Activated T-helper 17 cell treated with anti-CD3 and anti-CD28 coated beads, Interleukin-2, amount 50 U/mL, for 72 hours (primary cell): ENCODE measurements around the gene PLB1. TPM values are rescaled to one million over a fixed set of nuclear protein-coding genes. Genes with fewer than 3 reads are reported as not detected.

Source experiments
- ATAC-seq: fragments of 150-1000 bp; cut with Tn5 transposase; replicated peaks from 2 replicates; pipeline ENCODE4 v1.10.0; 2021; ENCODE audit warnings: mild to moderate bottlenecking, moderate library complexity
- H3K27ac Mint-ChIP-seq: one replicate; pipeline ENCODE4 v1.8.0; 2022; ENCODE audit warnings: mixed read lengths
- H3K27me3 Mint-ChIP-seq: one replicate; pipeline ENCODE4 v1.8.0; 2022; ENCODE audit warnings: mixed read lengths
- H3K36me3 Mint-ChIP-seq: one replicate; pipeline ENCODE4 v1.8.0; 2022; ENCODE audit warnings: low read depth, mild to moderate bottlenecking, mixed read lengths
- H3K4me1 Mint-ChIP-seq: one replicate; pipeline ENCODE4 v1.8.0; 2022; ENCODE audit warnings: mixed read lengths
- H3K4me3 Mint-ChIP-seq: one replicate; pipeline ENCODE4 v1.8.0; 2022; ENCODE audit warnings: mild to moderate bottlenecking, mixed read lengths
- H3K9me3 Mint-ChIP-seq: one replicate; pipeline ENCODE4 v1.8.0; 2022; ENCODE audit warnings: mixed read lengths
- total RNA-seq, 2 donors: library from RNA; stranded (reverse); gene quantifications; one replicate each; pipeline ENCODE4 v1.2.3, GENCODE V29; 2022

Gene PLB1
- total RNA-seq, 2 donors from 2014 or later = 0.61 to 0.90 TPM

- no peak for ATAC-seq
- H3K27me3 Mint-ChIP-seq = no peaks in the 10 kb centered on the region
- H3K4me1 Mint-ChIP-seq = peaks cover 27% of the 10 kb centered on the region
- peak overlapping the region; percentile 71 for H3K4me3 Mint-ChIP-seq
- no peaks in the 10 kb centered on the region for H3K9me3 Mint-ChIP-seq
- peak overlapping the region; percentile 82 for H3K27ac Mint-ChIP-seq
- no peaks in the 10 kb centered on the region for H3K36me3 Mint-ChIP-seq
Measured at GRCh38 chr2:28648671-28649395, 153.0 kb downstream of the PLB1 start.

- Mint-ChIP-seq H3K27ac (peak overlapping the region; percentile 82), H3K4me1 (peaks cover 27% of the 10 kb centered on the region), H3K36me3 (no peaks in the 10 kb centered on the region), H3K4me3 (peak overlapping the region; percentile 71), H3K27me3 (no peaks in the 10 kb centered on the region), H3K9me3 (no peaks in the 10 kb centered on the region)
- ATAC-seq = peak; percentile 99
Measured at GRCh38 chr2:28649481-28650265, 153.8 kb downstream of the PLB1 start.

- ATAC-seq = no peak
- Mint-ChIP-seq H3K4me1 (peaks cover 27% of the 10 kb centered on the region), H3K27ac (peak overlapping the region; percentile 82)
Measured at GRCh38 chr2:28650266-28650584, 154.4 kb downstream of the PLB1 start.

GRCh38 chr2:28652217-28652616, 156.4 kb downstream of the PLB1 start:
- no peak for ATAC-seq
- Mint-ChIP-seq H3K27me3 (no peaks in the 10 kb centered on the region), H3K4me1 (peaks cover 37% of the 10 kb centered on the region)

More at GRCh38 chr2:28650266-28650584, 154.4 kb downstream of the PLB1 start:
- Mint-ChIP-seq H3K4me3 (peak overlapping the region; percentile 71), H3K36me3 (no peaks in the 10 kb centered on the region), H3K27me3 (no peaks in the 10 kb centered on the region), H3K9me3 (no peaks in the 10 kb centered on the region)

GRCh38 chr2:28653892-28654662, 158.2 kb downstream of the PLB1 start:
- no peaks in the 10 kb centered on the region for H3K9me3 Mint-ChIP-seq
- H3K4me1 Mint-ChIP-seq = peaks cover 33% of the 10 kb centered on the region
- no peak overlapping the region for H3K4me3 Mint-ChIP-seq
- no peaks in the 10 kb centered on the region for H3K36me3 Mint-ChIP-seq
- no peaks in the 10 kb centered on the region for H3K27me3 Mint-ChIP-seq
- no peak for ATAC-seq
- no peak overlapping the region for H3K27ac Mint-ChIP-seq

More at GRCh38 chr2:28652217-28652616, 156.4 kb downstream of the PLB1 start:
- Mint-ChIP-seq H3K27ac (no peak overlapping the region), H3K9me3 (no peaks in the 10 kb centered on the region), H3K36me3 (no peaks in the 10 kb centered on the region), H3K4me3 (no peak overlapping the region)

GRCh38 chr2:28654663-28655320, 158.9 kb downstream of the PLB1 start:
- Mint-ChIP-seq H3K9me3 (no peaks in the 10 kb centered on the region), H3K27me3 (no peaks in the 10 kb centered on the region), H3K4me3 (no peak overlapping the region), H3K27ac (peak overlapping the region; percentile 62), H3K36me3 (no peaks in the 10 kb centered on the region), H3K4me1 (peaks cover 26% of the 10 kb centered on the region)
- no peak for ATAC-seq

- Mint-ChIP-seq H3K27me3 (no peaks in the 10 kb centered on the region), H3K36me3 (no peaks in the 10 kb centered on the region), H3K9me3 (no peaks in the 10 kb centered on the region), H3K4me3 (peak overlapping the region; percentile 29), H3K4me1 (peaks cover 19% of the 10 kb centered on the region), H3K27ac (peak overlapping the region; percentile 0)
- peak; percentile 100 for ATAC-seq
Measured at GRCh38 chr2:28656937-28657615, 161.2 kb downstream of the PLB1 start.

GRCh38 chr2:28658369-28658768, 162.5 kb downstream of the PLB1 start:
- Mint-ChIP-seq H3K27ac (no peak overlapping the region), H3K9me3 (no peaks in the 10 kb centered on the region), H3K27me3 (no peaks in the 10 kb centered on the region), H3K36me3 (no peaks in the 10 kb centered on the region), H3K4me1 (peaks cover 19% of the 10 kb centered on the region), H3K4me3 (no peak overlapping the region)
- no peak for ATAC-seq

- Mint-ChIP-seq H3K27me3 (no peaks in the 10 kb centered on the region), H3K4me3 (no peak overlapping the region), H3K9me3 (no peaks in the 10 kb centered on the region), H3K36me3 (no peaks in the 10 kb centered on the region), H3K4me1 (peaks cover 19% of the 10 kb centered on the region), H3K27ac (no peak overlapping the region)
- no peak for ATAC-seq
Measured at GRCh38 chr2:28659127-28659526, 163.3 kb downstream of the PLB1 start.

- Mint-ChIP-seq H3K4me1 (peaks cover 14% of the 10 kb centered on the region), H3K9me3 (no peaks in the 10 kb centered on the region), H3K27me3 (no peaks in the 10 kb centered on the region), H3K27ac (no peak overlapping the region), H3K4me3 (no peak overlapping the region), H3K36me3 (no peaks in the 10 kb centered on the region)
- ATAC-seq = no peak
Measured at GRCh38 chr2:28661589-28662001, 165.7 kb downstream of the PLB1 start.

- H3K36me3 Mint-ChIP-seq = no peaks in the 10 kb centered on the region
- no peaks in the 10 kb centered on the region for H3K27me3 Mint-ChIP-seq
- no peak overlapping the region for H3K27ac Mint-ChIP-seq
- no peak for ATAC-seq
- no peaks in the 10 kb centered on the region for H3K9me3 Mint-ChIP-seq
- peaks cover 13% of the 10 kb centered on the region for H3K4me1 Mint-ChIP-seq
- H3K4me3 Mint-ChIP-seq = no peak overlapping the region
Measured at GRCh38 chr2:28662044-28662443, 166.2 kb downstream of the PLB1 start.

- Mint-ChIP-seq H3K4me3 (no peak overlapping the region), H3K27ac (no peak overlapping the region), H3K9me3 (no peaks in the 10 kb centered on the region), H3K4me1 (peaks cover 11% of the 10 kb centered on the region), H3K36me3 (no peaks in the 10 kb centered on the region), H3K27me3 (no peaks in the 10 kb centered on the region)
- ATAC-seq = no peak
Measured at GRCh38 chr2:28662468-28663181, 166.8 kb downstream of the PLB1 start.

- no peaks in the 10 kb centered on the region for H3K27me3 Mint-ChIP-seq
- no peak overlapping the region for H3K27ac Mint-ChIP-seq
- peaks cover 7% of the 10 kb centered on the region for H3K4me1 Mint-ChIP-seq
- no peak for ATAC-seq
- H3K9me3 Mint-ChIP-seq = no peaks in the 10 kb centered on the region
- H3K4me3 Mint-ChIP-seq = no peak overlapping the region
- H3K36me3 Mint-ChIP-seq = no peaks in the 10 kb centered on the region
Measured at GRCh38 chr2:28663359-28663758, 167.5 kb downstream of the PLB1 start.
